Pons (tissue), 1 donor: ENCODE results near the gene WNT11.

Source experiments
- DNase-seq: peaks from one replicate; pipeline ENCODE4 v3.0.0-alpha.2; 2016; ENCODE audit warnings: low spot score

Gene WNT11

DNA sequence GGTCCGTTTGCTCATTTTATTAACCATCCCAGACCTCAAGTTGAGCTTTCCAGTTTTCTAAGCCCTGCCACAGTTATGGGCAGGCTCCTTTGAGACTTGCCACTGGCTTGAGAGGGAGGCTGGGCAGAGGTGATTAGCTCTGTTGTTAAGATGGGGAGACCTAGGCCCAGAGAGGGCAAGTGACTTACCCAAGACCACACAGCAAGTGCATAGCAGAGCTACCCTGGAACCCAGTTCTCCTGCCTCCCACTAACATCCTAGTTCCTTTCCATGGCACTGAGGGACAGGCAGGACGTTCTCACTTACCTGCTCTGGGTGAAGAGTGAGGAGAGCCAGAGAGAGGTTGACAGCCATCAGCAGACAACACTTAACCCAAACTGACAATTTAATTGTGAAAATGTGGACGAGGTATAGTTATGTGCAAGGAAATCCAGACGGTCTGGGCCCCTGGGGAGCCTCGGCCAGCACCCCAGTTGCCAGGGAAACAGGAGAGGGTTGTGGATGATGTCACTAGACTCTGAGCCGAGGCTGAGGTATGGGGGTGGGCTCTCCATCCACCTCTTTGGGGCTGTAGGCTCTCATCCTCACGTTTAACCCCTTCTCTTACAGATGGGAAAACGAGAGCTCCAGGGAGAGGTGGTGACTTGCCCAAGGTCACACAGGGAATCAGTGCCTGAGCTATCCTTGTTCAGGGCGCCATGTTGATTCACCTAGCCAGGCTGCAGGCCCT, 12.3 kb upstream of the WNT11 start:
- no peak for DNase-seq

DNA sequence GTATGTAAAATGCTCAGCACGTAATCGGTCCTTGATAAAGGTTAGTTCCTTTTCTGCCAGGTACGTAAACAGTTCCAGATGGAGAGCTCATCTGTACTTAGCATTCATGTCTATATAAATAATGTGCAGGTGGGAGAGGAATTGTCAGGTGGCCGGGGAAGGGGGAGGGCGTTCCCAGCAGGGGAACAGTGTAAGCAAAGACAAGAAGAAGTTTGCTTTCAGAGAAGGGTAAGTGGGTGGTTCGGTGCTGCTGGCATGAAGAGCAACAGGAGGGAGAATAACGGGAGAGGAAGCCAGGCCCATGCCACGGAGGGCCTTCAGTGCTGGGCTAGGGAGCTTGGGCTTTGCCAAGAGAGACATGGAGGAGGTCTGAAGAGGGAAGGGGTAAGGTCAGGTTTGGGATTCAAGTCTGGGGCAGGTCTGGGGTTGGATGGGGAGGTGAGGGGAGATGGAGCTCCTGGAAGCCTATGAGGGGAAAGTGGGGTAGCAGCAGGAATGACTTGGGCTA, 11.4 kb upstream of the WNT11 start:
- no peak for DNase-seq

- DNase-seq = no peak
Observed at GRCh38 chr11:76216536-76217325, 10.4 kb upstream of the WNT11 start.

DNA sequence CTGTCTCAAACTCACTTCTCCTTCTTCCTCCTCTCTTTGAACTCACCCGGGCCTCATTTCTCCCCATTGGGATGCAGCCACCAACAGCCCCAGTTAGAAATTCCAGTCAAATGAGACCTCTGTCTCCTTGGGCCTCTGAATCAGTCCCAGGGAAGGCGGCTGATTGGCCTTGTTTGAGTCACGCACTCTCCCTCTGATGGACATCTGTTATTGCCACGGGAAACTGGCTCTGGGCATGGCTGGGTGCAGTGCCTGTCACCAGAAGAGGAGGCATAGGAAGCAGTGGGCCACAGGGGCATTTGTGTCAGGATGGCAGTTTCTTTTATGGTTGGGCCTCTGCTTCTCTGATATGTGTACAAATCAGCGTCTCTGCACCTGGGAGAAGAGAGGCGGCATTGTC, 9.6 kb upstream of the WNT11 start:
- DNase-seq = no peak

GRCh38 chr11:76214968-76215548, 8.8 kb upstream of the WNT11 start:
- DNase-seq = no peak

GRCh38 chr11:76214186-76214585, 7.9 kb upstream of the WNT11 start:
- DNase-seq = no peak

DNA sequence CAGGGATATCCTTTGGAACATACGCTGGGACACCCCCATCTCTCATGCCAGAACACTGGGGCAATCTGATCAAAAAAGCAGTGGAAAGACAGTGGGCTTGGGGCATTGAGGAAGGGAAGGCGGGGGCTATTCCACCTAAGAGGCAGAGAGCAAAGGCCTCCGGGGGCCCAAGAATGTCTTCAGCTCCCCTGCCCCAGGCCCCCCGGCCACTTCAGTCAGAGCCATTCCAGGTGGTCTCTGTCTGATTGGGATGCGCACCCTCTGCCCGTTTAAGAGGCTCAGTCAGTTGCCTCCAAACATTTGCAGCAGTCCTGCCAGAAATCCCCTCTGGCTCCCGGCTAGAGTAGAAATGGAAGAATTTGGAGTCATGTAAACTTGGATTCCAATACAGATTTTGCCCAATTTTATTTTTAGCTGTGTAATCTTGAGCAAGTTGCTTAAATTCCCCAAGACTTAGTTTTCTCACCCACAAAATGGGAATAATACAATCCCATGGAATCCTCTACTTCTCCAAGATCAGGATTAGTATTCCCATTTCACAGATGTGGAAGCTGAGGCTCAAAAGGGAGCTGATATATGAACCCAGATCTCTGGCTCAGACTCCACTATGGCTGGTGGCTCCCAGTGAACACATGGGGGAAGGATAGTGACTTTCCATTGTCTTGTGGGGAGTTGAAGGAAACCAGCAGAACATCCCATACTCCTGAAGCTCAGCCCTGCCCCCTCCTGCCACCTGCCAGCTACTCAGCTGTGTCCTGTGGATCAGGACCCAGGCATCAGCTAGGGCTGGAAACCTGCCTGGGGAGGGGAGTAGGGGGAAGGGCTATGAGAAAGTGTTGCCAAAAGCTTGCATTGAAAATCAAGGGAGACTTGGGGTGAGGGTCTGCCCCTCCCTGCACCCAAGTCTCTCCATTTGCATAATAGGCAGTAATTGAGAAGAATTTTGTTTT, 6.1 kb upstream of the WNT11 start:
- no peak for DNase-seq

DNA sequence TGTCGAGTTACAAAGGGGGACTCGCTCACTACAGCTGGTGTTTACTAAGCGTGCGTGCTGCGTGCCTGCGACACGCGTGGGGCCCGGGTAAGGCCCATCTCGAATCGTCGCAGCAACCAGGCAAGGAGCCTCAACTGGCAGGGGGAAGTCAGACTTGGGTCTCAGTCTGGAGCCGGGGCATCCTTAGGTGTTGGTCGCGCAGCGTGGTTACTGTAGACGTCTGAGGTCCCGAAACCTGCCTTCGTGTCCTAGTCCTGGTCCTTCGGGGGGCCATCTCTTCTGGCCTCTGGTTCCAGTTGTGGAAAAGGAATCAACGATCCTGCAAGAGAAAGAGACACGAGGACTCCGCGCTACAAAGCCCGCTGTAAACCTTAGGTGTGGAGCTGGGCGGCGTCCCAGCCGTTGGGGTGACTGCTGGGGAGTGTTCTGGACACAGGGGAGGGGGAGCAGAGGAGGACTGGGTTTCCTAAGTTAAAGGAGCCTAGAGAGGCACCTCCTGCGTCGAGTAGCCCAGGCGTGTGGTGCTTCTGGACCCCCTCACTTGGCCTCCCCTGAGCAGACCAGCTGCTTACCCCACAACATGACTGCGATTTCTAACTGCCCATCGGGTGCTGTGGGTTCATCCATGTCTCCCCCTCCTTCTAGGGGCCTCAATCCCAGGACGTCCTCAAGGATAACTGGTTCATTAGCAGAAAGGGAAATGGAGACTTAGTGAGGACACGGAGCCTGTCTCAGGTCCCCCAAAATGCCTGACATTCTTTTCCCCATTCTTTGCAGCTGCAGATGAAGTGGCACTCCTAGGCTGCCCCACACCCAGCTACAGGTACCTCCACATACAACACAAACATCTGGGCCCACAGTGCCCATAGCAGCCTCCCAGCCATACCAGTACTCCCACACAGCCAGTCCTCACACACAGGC, 4.9 kb upstream of the WNT11 start:
- no peak for DNase-seq

- no peak for DNase-seq
Observed at GRCh38 chr11:76209973-76210930, 4.0 kb upstream of the WNT11 start.

DNA sequence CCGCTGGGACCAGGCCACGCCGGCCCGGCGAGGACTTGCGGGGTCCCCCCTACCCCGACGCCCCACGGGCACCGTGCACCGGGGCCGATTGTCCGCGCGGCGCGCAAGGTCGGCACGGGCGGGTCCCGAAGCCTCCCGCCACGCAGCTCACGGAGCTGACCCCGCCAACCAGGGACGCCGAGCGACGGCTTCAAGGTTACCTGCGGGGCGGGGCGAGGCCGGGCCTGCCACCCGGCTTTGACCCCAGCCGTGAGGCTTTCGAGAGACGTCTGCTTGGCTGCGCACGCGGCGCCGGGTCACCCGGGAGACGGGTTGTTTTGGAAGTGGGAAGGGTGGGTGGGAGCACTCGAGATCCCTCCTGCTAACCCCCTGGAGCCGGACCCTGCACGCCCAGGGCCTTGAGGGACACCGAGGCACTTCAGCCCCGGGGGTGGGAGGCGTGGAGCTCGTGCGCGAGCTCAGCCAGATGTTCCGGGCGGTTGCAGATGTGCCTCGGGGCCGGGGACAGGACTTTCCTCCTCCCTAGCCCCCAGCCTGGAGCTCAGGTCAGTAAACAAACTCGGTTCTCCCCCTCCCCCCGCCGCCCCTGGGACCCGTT, 3.2 kb upstream of the WNT11 start:
- DNase-seq = no peak

GRCh38 chr11:76208438-76209374, 2.4 kb upstream of the WNT11 start:
- DNase-seq = peak; percentile 26

- DNase-seq = peak; percentile 59
Observed at GRCh38 chr11:76207642-76208401, 1.5 kb upstream of the WNT11 start.

- DNase-seq = no peak
Observed at GRCh38 chr11:76206077-76206326, 300 bp downstream of the WNT11 start.

DNA sequence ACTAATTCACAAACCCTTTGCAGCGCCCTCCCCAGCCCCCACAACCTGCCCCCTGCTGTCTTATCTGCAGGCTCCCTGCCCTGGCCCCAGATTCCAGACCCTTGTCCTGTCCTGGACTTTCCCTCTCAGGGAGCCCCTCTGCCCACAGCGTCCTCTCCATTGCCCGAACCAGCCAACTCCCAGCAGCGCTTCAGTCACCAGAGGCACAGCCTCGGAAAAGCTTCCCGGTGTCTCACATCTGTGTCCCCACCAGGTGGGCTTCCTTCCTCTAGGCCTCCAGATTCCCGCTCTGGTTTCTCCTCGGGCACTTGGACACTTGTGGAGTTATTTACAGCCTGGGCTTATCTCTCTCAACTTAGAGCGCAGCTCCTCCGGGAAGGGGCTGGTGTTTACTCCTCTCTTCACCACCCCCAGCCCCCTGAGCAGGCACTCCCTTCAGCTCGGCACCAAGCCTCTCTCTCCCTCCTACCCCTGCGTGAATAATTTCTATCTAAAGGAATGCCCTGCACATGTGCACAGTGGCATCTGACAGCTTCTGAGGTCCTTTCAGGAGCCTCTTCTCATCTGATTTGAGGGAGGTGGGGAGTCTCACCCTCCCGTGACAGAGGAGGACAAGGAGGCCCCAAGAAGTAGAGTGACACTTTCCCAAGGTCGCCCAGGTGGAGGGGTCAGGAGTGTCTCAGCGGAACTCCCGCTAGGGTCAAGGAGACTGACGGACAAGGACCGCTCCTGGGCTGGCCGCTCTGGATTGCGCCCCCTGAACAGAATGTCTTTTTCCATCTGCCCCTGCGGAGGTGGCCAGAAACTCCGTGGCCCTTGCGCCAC, 838 bp downstream of the WNT11 start:
- no peak for DNase-seq

GRCh38 chr11:76203937-76204336, 2.4 kb downstream of the WNT11 start:
- DNase-seq = no peak

DNA sequence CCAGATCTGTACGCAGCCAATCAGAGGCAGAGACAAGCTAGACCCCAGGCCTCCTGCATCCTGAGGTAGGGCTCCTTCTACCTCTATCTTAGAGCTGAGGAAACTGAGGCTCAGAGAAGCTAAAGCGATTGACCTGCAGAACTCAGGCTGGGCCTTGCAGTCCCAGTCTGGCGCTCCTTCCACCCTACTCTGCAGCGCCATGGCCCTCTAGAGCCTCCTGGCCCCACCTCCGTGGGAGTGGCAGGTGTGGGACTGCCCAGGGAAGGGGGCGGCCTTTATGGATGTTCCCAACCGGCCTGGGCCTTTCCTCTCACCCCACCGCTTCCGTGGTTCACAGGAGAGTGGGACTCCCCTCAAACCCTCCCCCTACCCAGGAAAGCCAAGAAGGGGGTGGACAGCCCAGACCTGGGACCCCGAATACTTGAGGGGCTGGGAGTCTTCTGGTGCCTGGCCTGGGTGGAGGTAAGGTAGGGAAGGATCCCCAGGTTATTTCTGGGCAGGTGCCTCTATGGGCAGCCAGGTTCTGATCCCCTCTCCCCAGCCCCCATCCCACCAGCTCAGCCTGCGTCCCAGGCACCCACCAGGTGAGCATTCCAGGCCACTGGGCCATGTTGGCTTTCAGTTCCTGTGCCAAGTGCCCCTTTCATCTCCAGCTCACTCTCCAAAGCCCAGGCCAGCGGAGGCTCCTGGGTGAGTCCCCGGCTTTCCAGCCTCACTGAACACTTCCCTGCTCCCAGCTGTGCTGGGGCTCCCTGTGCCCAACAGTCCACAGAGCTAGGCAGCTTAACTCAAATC, 3.0 kb downstream of the WNT11 start:
- DNase-seq = no peak
